ENCODE data around the gene CLEC2D.
"Not testable (repeated sequence)": the region's sequence is repeated elsewhere in the genome, so short reads cannot be mapped to it uniquely, and the experiment has no call there.

DNA sequence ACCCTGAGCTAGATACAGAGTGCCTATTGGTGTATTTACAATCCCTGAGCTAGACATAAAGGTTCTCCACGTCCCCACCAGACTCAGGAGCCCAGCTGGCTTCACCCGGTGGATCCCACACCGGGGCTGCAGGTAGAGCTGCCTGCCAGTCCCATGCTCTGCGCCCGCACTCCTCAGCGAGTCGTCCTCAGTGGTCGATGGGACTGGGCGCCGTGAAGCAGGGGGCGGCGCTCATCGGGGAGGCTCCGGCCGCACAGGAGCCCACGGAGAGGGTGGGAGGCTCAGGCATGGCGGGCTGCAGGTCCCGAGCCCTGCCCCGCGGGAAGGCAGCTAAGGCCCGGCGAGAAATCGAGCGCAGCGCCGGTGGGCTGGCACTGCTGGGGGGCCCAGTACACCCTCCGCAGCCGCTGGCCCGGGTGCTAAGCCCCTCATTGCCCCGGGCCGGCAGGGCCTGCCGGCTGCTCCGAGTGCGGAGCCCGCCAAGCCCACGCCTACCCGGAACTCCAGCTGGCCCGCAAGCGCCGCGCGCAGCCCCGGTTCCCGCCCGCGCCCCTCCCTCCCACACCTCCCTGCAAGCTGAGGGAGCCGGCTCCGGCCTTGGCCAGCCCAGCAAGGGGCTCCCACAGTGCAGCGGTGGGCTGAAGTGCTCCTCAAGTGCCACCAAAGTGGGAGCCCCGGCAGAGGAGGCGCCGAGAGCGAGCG is 70.0 kb downstream of the CLEC2D start:
- TF ChIP-seq, protein P1, sequence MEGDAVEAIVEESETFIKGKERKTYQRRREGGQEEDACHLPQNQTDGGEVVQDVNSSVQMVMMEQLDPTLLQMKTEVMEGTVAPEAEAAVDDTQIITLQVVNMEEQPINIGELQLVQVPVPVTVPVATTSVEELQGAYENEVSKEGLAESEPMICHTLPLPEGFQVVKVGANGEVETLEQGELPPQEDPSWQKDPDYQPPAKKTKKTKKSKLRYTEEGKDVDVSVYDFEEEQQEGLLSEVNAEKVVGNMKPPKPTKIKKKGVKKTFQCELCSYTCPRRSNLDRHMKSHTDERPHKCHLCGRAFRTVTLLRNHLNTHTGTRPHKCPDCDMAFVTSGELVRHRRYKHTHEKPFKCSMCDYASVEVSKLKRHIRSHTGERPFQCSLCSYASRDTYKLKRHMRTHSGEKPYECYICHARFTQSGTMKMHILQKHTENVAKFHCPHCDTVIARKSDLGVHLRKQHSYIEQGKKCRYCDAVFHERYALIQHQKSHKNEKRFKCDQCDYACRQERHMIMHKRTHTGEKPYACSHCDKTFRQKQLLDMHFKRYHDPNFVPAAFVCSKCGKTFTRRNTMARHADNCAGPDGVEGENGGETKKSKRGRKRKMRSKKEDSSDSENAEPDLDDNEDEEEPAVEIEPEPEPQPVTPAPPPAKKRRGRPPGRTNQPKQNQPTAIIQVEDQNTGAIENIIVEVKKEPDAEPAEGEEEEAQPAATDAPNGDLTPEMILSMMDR (IDR thresholded peaks at IDR 0.05; ENCODE audit: low read depth, low read length), result not testable (repeated sequence)
- not testable (repeated sequence) for TF ChIP-seq POLR2A (IDR thresholded peaks at IDR 0.05; ENCODE audit: extremely low read depth, insufficient read length); MYC (IDR thresholded peaks at IDR 0.05; ENCODE audit: low read depth, low read length)
- TF ChIP-seq, protein P2, sequence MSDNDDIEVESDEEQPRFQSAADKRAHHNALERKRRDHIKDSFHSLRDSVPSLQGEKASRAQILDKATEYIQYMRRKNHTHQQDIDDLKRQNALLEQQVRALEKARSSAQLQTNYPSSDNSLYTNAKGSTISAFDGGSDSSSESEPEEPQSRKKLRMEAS (IDR thresholded peaks at IDR 0.05; ENCODE audit: low read depth, low read length), result not testable (repeated sequence)

Measured in NB4 (cell line).